WERI-Rb-1 (cell line): ENCODE results near the gene SCYL3.

Experiments
- DNase-seq: peaks from one replicate; pipeline ENCODE4 v3.0.0-alpha.2; 2020
- H3K27ac ChIP-seq: fragments of 250-450 bp; sonication (Bioruptor Pico); 2 replicates; pipeline ENCODE4 v1.5.1; 2020; ENCODE audit warnings: mild to moderate bottlenecking, moderate library complexity
- H3K27me3 ChIP-seq: fragments of 250-450 bp; sonication (Bioruptor Pico); 2 replicates; pipeline ENCODE4 v1.5.1; 2021; ENCODE audit warnings: mild to moderate bottlenecking, low read depth, moderate library complexity; ENCODE audit not compliant: insufficient read depth, severe bottlenecking
- H3K36me3 ChIP-seq: fragments of 250-450 bp; sonication (Bioruptor Pico); 2 replicates; pipeline ENCODE4 v1.5.1; 2020; ENCODE audit warnings: mild to moderate bottlenecking, moderate library complexity
- H3K4me3 ChIP-seq: 2 replicates; pipeline ENCODE4 v1.5.1; 2011; ENCODE audit warnings: low read depth, mild to moderate bottlenecking, control low read depth, low read length
- H3K9me3 ChIP-seq: fragments of 250-450 bp; sonication (Bioruptor Pico); 2 replicates; pipeline ENCODE4 v1.5.1; 2021; ENCODE audit warnings: mild to moderate bottlenecking, moderate library complexity; ENCODE audit not compliant: severe bottlenecking
- CTCF ChIP-seq: IDR thresholded peaks from 2 replicates; pipeline ENCODE4 v1.5.1; 2011; ENCODE audit warnings: low read depth, mild to moderate bottlenecking, control low read depth, inconsistent platforms, low read length

SCYL3 gene

DNA sequence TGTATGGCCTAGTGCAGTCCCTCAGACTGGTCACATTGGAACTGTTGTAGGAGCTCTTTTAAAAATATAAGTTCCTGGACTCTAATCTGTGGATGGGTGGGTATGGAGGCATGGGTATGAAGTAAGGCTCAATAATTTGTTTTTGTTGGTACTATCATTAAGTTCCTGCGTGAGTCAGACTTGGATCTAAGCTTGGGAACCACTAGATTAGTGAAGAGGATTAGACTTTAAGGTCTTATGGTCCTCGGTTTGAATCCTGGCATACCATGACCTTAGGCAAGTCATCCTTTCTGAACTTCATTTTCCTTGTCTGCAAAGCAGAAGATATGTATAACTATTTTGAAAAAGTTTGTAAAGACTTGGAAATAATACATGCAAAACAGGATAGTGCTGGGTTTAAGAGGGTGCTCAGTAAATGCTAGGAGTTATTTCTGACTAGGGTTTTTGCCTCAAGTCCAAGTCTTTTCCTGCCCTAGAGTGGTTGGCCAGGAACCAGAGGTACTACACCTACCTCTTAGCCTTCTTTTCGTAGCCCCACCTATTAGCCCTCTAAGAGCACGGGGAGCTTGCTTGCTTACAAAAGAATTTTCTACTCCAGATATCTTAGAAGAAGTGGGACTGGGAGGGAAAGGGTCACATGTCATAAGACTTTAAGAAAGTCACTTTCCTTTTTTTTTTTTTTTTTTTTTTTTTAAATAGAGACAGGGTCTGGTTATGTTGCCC lies 60.4 kb downstream of the SCYL3 start:
- Histone ChIP-seq H3K36me3 (no peaks in the 10 kb centered on the region), H3K4me3 (no peak overlapping the region), H3K27ac (no peak overlapping the region), H3K27me3 (no peaks in the 10 kb centered on the region), H3K9me3 (no peaks in the 10 kb centered on the region)
- no peak for DNase-seq
- TF ChIP-seq CTCF = no peak

- H3K9me3 ChIP-seq = no peaks in the 10 kb centered on the region
- H3K27ac ChIP-seq = no peak overlapping the region
- no peaks in the 10 kb centered on the region for H3K36me3 ChIP-seq
- no peak overlapping the region for H3K4me3 ChIP-seq
- TF ChIP-seq CTCF = no peak
- no peak for DNase-seq
- H3K27me3 ChIP-seq = no peaks in the 10 kb centered on the region
Observed at GRCh38 chr1:169829671-169830070, 64.0 kb downstream of the SCYL3 start.

DNA sequence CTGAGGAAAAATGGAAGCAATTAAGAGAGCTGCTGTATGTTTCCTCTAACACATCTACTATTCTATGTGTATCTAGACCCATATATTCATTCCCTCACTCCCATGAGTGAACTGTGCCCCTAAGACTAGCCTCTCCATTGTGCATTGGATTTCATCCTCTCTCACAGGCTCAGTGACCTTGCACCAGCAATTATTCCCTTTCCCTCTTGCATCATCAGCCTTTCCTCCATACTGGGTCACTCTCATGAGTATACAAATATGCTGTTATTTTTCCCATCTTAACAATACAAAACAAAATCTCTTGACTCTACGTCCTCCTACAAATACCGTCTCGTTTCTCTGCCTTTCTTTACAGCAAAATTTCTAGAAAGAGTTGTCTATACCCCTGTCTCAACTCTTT lies 69.5 kb downstream of the SCYL3 start:
- Histone ChIP-seq H3K4me3 (no peak overlapping the region), H3K27ac (no peak overlapping the region), H3K36me3 (no peaks in the 10 kb centered on the region), H3K27me3 (no peaks in the 10 kb centered on the region), H3K9me3 (no peaks in the 10 kb centered on the region)
- DNase-seq = no peak
- no peak for TF ChIP-seq CTCF

DNA sequence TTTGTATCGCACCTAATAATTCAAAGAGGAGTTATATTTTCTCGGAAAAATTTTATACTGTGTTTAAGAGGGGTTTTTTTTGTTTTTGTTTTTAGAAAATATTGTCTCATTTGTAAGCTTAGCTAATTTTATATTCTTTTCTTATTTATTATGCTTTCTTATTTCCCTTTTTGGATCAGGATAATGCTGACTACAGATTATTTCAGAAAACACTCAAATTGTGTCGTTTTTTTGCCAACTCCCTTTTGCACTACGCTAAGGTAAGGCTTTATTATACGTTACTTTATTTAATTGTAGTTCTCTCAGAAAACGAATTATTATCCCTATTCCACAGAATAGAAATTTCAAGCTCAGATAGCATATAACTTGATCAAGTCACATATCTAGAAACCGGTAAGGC lies 72.2 kb downstream of the SCYL3 start:
- Histone ChIP-seq H3K27me3 (no peaks in the 10 kb centered on the region), H3K36me3 (no peaks in the 10 kb centered on the region), H3K9me3 (no peaks in the 10 kb centered on the region), H3K27ac (no peak overlapping the region), H3K4me3 (no peak overlapping the region)
- DNase-seq = no peak
- no peak for TF ChIP-seq CTCF

DNA sequence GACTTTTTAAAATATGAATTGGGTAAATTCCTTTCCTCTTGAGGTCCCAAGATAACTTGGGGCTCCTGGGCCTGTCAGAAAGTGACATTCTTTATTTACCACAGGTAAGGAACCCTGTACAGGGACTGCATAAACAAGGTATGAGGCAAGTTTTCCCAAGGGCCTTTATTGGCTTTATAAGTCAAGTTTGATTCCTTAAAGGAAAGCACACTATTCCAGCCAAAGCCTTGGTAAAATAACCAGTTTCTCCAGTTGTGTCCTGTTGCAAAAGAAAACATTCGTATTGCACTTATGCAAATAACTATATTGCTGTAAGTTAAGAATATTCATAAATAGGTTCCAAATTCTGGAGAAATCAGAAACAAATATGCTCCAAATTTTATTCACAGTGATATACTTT lies 77.1 kb downstream of the SCYL3 start:
- Histone ChIP-seq H3K27ac (no peak overlapping the region), H3K4me3 (no peak overlapping the region), H3K27me3 (no peaks in the 10 kb centered on the region), H3K9me3 (no peaks in the 10 kb centered on the region), H3K36me3 (no peaks in the 10 kb centered on the region)
- TF ChIP-seq CTCF = no peak
- DNase-seq = no peak

DNA sequence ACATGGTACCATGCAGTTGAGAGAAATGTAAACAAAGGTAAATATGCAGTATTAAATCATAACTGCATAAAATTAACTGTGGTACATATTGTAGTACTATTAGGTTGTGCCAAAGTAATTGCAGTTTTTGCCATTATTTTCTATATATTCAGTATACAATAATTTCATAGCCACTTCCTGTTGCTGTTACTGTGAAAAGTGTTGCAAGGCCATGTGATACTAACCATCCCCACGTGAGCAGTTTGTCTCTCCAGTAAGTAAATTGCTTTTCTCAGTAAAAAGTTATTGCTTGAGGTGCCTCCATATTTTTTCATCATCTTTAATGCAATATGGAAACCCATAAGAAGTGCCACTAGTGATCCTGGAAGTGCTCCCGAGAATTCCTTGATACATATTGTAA lies 79.4 kb downstream of the SCYL3 start:
- no peak for DNase-seq
- no peak overlapping the region for H3K4me3 ChIP-seq
- no peaks in the 10 kb centered on the region for H3K36me3 ChIP-seq
- no peaks in the 10 kb centered on the region for H3K27me3 ChIP-seq
- no peak for TF ChIP-seq CTCF
- H3K27ac ChIP-seq = no peak overlapping the region
- no peaks in the 10 kb centered on the region for H3K9me3 ChIP-seq
